ENCODE measurements around the gene PBX1. TPM values are rescaled to one million over a fixed set of nuclear protein-coding genes. Genes with fewer than 3 reads are reported as not detected.
A peak's percentile ranks its signal among the peaks of the same experiment; 100 is the strongest.

Gene PBX1
- total and polyA plus RNA-seq, 2 experiments from 2014 or later: 9.7 to 38.8 TPM

DNA sequence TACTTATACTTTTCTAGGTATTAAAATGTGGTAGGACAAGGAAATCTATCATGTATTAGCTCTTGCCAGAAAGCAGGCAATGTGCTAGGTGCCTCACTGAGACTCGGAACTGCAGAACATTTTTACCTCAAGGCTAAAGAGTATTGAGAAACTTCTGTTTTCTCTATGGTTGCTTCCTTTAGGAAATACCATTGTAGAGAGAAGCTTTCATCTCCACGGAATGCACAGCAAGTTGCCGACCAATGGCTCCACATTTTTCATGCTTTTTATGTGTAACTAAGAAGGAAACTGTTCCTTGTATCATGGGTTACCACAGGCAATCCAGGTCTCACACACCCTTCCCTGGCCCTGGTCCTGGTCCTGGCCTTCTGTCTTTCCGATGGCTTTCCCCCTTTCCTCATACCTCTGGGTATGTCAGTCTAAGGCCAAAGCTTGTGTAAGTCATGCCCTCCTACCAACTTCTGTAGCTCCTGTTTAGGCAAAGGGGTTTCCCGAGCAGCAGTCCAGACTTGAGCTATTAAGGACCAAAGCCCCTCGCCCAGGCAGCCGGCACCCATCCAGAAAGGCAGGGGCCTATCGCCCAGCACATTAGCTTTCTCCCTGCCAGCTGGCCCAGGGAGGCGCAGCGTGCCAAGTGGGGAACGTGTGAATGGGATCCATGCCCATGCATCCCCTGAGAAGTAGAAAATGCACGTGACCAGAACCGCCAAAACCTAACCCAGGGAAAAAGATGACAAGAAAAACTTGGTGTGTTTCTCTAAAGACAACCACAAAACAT, 225.0 kb downstream of the PBX1 start:
- Histone ChIP-seq H3K4me2 (ENCODE audit: unreplicated experiment) (no peak overlapping the region), H3K79me2 (ENCODE audit: insufficient read depth) (peaks cover 83% of the 10 kb centered on the region), H3K27me3 (replicated peaks; ENCODE audit: insufficient read depth) (no peaks in the 10 kb centered on the region), H3F3A (ENCODE audit: insufficient read depth) (peaks cover 31% of the 10 kb centered on the region), H3K9me3 (ENCODE audit: low read depth) (no peaks in the 10 kb centered on the region), H3K4me1 (ENCODE audit: insufficient read depth) (peaks cover 53% of the 10 kb centered on the region), H3K9ac (no peak overlapping the region), H3K36me3 (ENCODE audit: low read depth) (no peaks in the 10 kb centered on the region), H3K27ac (no peak overlapping the region), H2AFZ (no peak overlapping the region), H3K4me3 (no peak overlapping the region), H3K9me2 (ENCODE audit: insufficient read depth) (no peaks in the 10 kb centered on the region), H4K20me1 (ENCODE audit: insufficient read depth) (no peaks in the 10 kb centered on the region)
- TF ChIP-seq EZH2 (IDR thresholded peaks at IDR 0.05; ENCODE audit: insufficient read depth, poor library complexity, severe bottlenecking) (no peak), EZH2phosphoT487 (IDR thresholded peaks at IDR 0.05; ENCODE audit: insufficient read depth, low read depth) (no peak)
- WGBS, 2 experiments (ENCODE audit: low coverage in 1 of 2, low lambda C conversion rate in 2 of 2, missing lambda C conversion rate in 2 of 2): 87 to 94% methylated on average over 13 of the region's 13 CpGs
- in situ Hi-C loops (cut with MboI): loop anchor here (25.0 kb wide), 3 partner anchors 172 to 922 kb away; no protein-coding TSS in a partner anchor
- no peak for DNase-seq

- WGBS, 2 experiments (ENCODE audit: low coverage in 1 of 2, low lambda C conversion rate in 2 of 2, missing lambda C conversion rate in 2 of 2): 96% methylated on average over 6 of the region's 6 CpGs
- H3K36me3 ChIP-seq (ENCODE audit: low read depth): no peaks in the 10 kb centered on the region
- peaks cover 48% of the 10 kb centered on the region for H3K4me1 ChIP-seq (ENCODE audit: insufficient read depth)
- H3K9ac ChIP-seq: no peak overlapping the region
- H3K27me3 ChIP-seq (replicated peaks; ENCODE audit: insufficient read depth): no peaks in the 10 kb centered on the region
- H4K20me1 ChIP-seq (ENCODE audit: insufficient read depth): no peaks in the 10 kb centered on the region
- in situ Hi-C loops (cut with MboI): loop anchor here (25.0 kb wide), 3 partner anchors 173 to 923 kb away; no protein-coding TSS in a partner anchor
- H3K79me2 ChIP-seq (ENCODE audit: insufficient read depth): peaks cover 83% of the 10 kb centered on the region
- no peak overlapping the region for H3K27ac ChIP-seq
- TF ChIP-seq EZH2phosphoT487 (IDR thresholded peaks at IDR 0.05; ENCODE audit: insufficient read depth, low read depth) (no peak), EZH2 (IDR thresholded peaks at IDR 0.05; ENCODE audit: insufficient read depth, poor library complexity, severe bottlenecking) (no peak)
- H3K4me3 ChIP-seq: no peak overlapping the region
- H3K9me3 ChIP-seq (ENCODE audit: low read depth): no peaks in the 10 kb centered on the region
- H3K9me2 ChIP-seq (ENCODE audit: insufficient read depth): no peaks in the 10 kb centered on the region
- H3K4me2 ChIP-seq (ENCODE audit: unreplicated experiment): no peak overlapping the region
- peaks cover 30% of the 10 kb centered on the region for H3F3A ChIP-seq (ENCODE audit: insufficient read depth)
- no peak overlapping the region for H2AFZ ChIP-seq
- no peak for DNase-seq
These were observed 226.0 kb downstream of the PBX1 start for GRCh38 chr1:164784960-164785359.

GRCh38 chr1:164785841-164786534, 227.0 kb downstream of the PBX1 start:
- H3K4me1 ChIP-seq (ENCODE audit: insufficient read depth): peaks cover 37% of the 10 kb centered on the region
- H3K79me2 ChIP-seq (ENCODE audit: insufficient read depth): peaks cover 91% of the 10 kb centered on the region
- no peak overlapping the region for H3K27ac ChIP-seq
- WGBS, 2 experiments (ENCODE audit: low coverage in 1 of 2, low lambda C conversion rate in 2 of 2, missing lambda C conversion rate in 2 of 2): 52 to 57% methylated on average over 6 of the region's 6 CpGs
- no peaks in the 10 kb centered on the region for H3K36me3 ChIP-seq (ENCODE audit: low read depth)
- peak overlapping the region; percentile 45 for H3K4me2 ChIP-seq (ENCODE audit: unreplicated experiment)
- H3K4me3 ChIP-seq: no peak overlapping the region
- H3K9me2 ChIP-seq (ENCODE audit: insufficient read depth): no peaks in the 10 kb centered on the region
- H3K9ac ChIP-seq: no peak overlapping the region
- H3F3A ChIP-seq (ENCODE audit: insufficient read depth): peaks cover 19% of the 10 kb centered on the region
- H3K27me3 ChIP-seq (replicated peaks; ENCODE audit: insufficient read depth): no peaks in the 10 kb centered on the region
- no peaks in the 10 kb centered on the region for H4K20me1 ChIP-seq (ENCODE audit: insufficient read depth)
- peak; percentile 41 for DNase-seq
- no peaks in the 10 kb centered on the region for H3K9me3 ChIP-seq (ENCODE audit: low read depth)
- in situ Hi-C loops (cut with MboI): loop anchor here (25.0 kb wide), 3 partner anchors 174 to 924 kb away; no protein-coding TSS in a partner anchor
- no peak overlapping the region for H2AFZ ChIP-seq
- no peak for TF ChIP-seq EZH2phosphoT487 (IDR thresholded peaks at IDR 0.05; ENCODE audit: insufficient read depth, low read depth)
- no peak for TF ChIP-seq EZH2 (IDR thresholded peaks at IDR 0.05; ENCODE audit: insufficient read depth, poor library complexity, severe bottlenecking)

DNA sequence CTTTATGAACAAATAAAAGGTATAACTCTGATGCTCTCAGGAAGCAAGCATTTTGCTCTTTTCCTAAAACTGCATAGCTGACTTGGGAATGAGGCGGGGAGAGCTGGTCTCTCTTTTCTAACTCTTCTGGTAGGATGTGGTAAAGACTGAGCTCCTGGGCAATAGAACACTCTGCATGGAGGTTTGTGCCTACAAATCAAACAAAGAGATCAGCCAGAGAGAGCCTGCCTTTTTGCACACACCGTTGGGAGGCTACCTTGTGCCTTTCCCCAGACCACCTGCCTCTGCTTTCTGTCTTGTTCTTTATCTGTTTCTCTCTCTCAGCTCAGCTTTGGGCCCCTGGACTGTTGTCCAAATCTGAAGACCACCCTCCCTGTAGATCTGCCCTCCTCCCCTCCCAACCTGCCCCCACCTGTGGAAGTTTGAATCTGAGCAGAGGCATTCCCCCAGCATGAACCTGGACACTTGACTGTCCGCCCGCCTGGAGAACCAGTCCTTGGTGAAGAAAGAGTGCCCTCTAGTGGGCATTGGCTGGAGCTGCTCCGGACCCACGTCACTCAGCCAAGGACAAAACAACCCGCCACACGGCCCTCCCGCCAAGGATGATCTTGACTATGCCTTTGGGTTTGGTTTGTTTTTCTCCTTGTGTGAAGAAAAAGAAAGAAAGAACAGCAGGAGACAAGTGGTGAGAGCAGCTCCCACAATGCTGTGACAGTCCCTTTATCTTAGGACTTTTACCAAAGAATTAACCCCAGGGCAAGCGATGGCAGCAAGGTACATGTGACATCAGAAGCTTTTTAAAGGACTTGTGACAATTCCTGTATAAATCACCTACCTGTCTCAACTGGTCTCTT, 228.2 kb downstream of the PBX1 start:
- Histone ChIP-seq H4K20me1 (ENCODE audit: insufficient read depth) (no peaks in the 10 kb centered on the region), H3K27me3 (replicated peaks; ENCODE audit: insufficient read depth) (no peaks in the 10 kb centered on the region), H2AFZ (peak overlapping the region; percentile 78), H3K9me3 (ENCODE audit: low read depth) (no peaks in the 10 kb centered on the region), H3F3A (ENCODE audit: insufficient read depth) (peaks cover 7% of the 10 kb centered on the region; the same call in 1 of the 2 replicates), H3K79me2 (ENCODE audit: insufficient read depth) (peaks cover 93% of the 10 kb centered on the region), H3K4me2 (ENCODE audit: unreplicated experiment) (peak overlapping the region; percentile 70), H3K36me3 (ENCODE audit: low read depth) (no peaks in the 10 kb centered on the region), H3K9me2 (ENCODE audit: insufficient read depth) (no peaks in the 10 kb centered on the region), H3K4me3 (no peak overlapping the region), H3K27ac (no peak overlapping the region), H3K4me1 (ENCODE audit: insufficient read depth) (peaks cover 26% of the 10 kb centered on the region), H3K9ac (no peak overlapping the region)
- 18 to 22% methylated on average over 10 of the region's 10 CpGs for WGBS, 2 experiments (ENCODE audit: low coverage in 1 of 2, low lambda C conversion rate in 2 of 2, missing lambda C conversion rate in 2 of 2)
- DNase-seq: peak; percentile 87
- in situ Hi-C loops (cut with MboI): loop anchor here (25.0 kb wide), 3 partner anchors 175 to 925 kb away; no protein-coding TSS in a partner anchor
- no peak for TF ChIP-seq EZH2 (IDR thresholded peaks at IDR 0.05; ENCODE audit: insufficient read depth, poor library complexity, severe bottlenecking)
- TF ChIP-seq EZH2phosphoT487 (IDR thresholded peaks at IDR 0.05; ENCODE audit: insufficient read depth, low read depth): no peak
